OCI-LY1 (cell line): Measurements from ENCODE around the gene FRK.

Source experiments
- CTCF ChIP-seq: fragments of 200-600 bp; sonication (generic), shearing (Covaris generic); IDR thresholded peaks from 2 replicates; pipeline ENCODE4 v1.5.1; 2017; ENCODE audit warnings: mild to moderate bottlenecking, antibody characterized with exemption, low read length, moderate library complexity, mixed read lengths
- EZH2 ChIP-seq: fragments of 200-600 bp; sonication (generic), shearing (Covaris generic); IDR thresholded peaks from 2 replicates; pipeline ENCODE4 v1.8.0; 2017; ENCODE audit warnings: borderline replicate concordance, mixed run types, mild to moderate bottlenecking, antibody characterized with exemption, low read length, moderate library complexity, mixed read lengths

GRCh38 chr6:116015561-116015960 is 45.1 kb downstream of the FRK start:
- TF ChIP-seq CTCF (no peak), EZH2 (no peak)
